Fibroblast of villous mesenchyme (primary cell): ENCODE data around the gene MUC5AC. TPM values are rescaled to one million over a fixed set of nuclear protein-coding genes. Genes with fewer than 3 reads are reported as not detected.
A peak's percentile ranks its signal among the peaks of the same experiment; 100 is the strongest.

Source experiments
- DNase-seq: peaks from one replicate; pipeline ENCODE4 v3.0.0-alpha.2; 2010; ENCODE audit warnings: low read depth
- H3K4me3 ChIP-seq: 2 replicates; pipeline ENCODE4 v1.5.1; 2011; ENCODE audit warnings: low read depth, mild to moderate bottlenecking, low read length
- total RNA-seq: library from RNA; depleted of rRNA; stranded (reverse); fragments of >200 nt; gene quantifications from 2 replicates; pipeline ENCODE4 v1.2.3, GENCODE V29; 2012
- TF ChIP-seq, protein P1 (sequence below): IDR thresholded peaks from 2 replicates; pipeline ENCODE4 v1.5.1; 2012; ENCODE audit warnings: low read depth, mild to moderate bottlenecking, low read length; ENCODE audit not compliant: insufficient read depth

MUC5AC gene
- total RNA-seq, 1 donor, result not detected

- no peak overlapping the region for H3K4me3 ChIP-seq
- TF ChIP-seq, protein P1, sequence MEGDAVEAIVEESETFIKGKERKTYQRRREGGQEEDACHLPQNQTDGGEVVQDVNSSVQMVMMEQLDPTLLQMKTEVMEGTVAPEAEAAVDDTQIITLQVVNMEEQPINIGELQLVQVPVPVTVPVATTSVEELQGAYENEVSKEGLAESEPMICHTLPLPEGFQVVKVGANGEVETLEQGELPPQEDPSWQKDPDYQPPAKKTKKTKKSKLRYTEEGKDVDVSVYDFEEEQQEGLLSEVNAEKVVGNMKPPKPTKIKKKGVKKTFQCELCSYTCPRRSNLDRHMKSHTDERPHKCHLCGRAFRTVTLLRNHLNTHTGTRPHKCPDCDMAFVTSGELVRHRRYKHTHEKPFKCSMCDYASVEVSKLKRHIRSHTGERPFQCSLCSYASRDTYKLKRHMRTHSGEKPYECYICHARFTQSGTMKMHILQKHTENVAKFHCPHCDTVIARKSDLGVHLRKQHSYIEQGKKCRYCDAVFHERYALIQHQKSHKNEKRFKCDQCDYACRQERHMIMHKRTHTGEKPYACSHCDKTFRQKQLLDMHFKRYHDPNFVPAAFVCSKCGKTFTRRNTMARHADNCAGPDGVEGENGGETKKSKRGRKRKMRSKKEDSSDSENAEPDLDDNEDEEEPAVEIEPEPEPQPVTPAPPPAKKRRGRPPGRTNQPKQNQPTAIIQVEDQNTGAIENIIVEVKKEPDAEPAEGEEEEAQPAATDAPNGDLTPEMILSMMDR, result no peak
- DNase-seq, result no peak
Measured at GRCh38 chr11:1201395-1202153, 43.8 kb downstream of the MUC5AC start.

- H3K4me3 ChIP-seq, result no peak overlapping the region
- TF ChIP-seq, protein P1, result no peak
- DNase-seq, result no peak
Measured at GRCh38 chr11:1202154-1202775, 44.5 kb downstream of the MUC5AC start.

- no peak overlapping the region for H3K4me3 ChIP-seq
- TF ChIP-seq, protein P1, result peak; percentile 89
- peak; percentile 21 for DNase-seq
Measured at GRCh38 chr11:1202776-1203504, 45.2 kb downstream of the MUC5AC start.

DNA sequence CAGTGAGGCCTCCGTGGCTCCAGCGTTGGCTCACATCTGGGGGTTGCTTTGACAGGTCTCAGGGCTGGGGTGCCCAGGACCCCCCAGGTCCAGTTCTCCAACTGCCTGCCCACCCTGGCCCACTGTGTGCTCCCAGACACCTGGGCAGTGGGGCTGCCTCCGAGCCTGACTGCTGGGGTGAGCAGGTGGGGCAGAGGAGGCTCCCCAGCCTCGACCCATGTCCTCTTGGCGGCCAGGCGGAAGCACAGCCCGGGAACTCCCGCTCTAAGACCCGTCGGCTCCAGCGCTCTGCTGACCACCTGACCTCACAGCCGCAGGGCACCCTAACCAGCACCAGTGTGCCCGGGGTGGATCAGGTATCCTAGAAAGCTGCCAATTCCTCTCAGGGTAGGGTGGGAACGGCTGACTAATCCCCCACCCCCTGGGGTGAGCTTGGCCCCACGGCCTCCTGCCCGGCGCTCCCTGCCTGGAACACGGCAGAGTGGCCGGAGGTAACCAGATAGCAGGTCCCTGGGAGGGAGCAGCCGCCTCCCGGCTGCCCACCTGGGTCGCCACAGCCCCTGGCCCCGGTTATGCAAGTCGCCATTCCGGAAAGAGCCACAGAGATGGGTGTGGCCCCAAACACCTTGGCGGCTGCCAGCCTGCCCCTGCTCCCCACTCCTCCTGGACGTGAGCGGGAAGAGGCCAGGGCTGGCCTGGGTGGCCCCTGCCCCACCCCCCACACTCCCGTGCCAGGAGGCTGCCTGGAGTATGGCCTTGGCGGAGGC is 45.9 kb downstream of the MUC5AC start:
- no peak for DNase-seq
- TF ChIP-seq, protein P1, result no peak
- no peak overlapping the region for H3K4me3 ChIP-seq

DNA sequence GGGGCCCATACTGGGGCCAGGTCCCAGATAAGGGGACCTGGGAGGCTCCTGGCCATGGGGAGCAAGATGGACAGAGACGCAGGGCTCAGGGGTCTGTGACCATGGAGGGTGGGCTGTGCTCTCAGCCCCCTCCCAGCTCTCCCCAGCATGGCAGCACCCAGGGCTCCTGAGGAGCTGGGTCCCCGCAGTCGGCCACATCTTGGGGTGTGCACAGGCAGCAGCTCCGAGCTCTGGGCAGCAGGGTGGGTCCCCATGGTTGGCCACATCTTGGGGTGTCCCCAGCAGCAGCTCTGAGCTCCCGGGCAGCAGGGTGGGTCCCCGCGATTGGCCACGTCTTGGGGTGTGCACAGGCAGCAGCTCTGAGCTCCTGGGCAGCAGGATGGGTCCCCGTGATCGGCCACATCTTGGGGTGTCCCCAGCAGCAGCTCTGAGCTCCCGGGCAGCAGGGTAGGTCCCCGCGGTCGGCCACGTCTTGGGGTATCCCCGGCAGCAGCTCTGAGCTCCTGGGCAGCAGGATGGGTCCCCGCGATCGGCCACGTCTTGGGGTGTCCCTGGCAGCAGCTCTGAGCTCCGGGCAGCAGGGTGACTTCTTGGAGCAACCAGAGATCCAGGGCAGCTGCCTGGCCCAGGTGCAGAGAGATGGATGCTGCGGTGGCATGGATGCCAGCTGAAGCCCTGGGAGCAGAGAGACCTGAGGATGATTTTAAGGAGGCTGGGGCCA is 46.8 kb downstream of the MUC5AC start:
- no peak overlapping the region for H3K4me3 ChIP-seq
- TF ChIP-seq, protein P1, result no peak
- DNase-seq, result no peak
